Ovary (tissue), 3 donors: ENCODE results near the gene SLC38A11.

Source experiments
- CTCF ChIP-seq, 3 donors: fragments of 450-650 bp in 2 of 3; fragments of 200-600 bp in 1 of 3; IDR thresholded peaks; one replicate each; pipeline versions ENCODE4 v1.5.1 to v1.8.0; 2016 to 2022; ENCODE audit warnings: antibody characterized with exemption in 3 of 3, mild to moderate bottlenecking in 1 of 3
- EP300 ChIP-seq: sonication (generic); formaldehyde crosslinking; IDR thresholded peaks from one replicate; pipeline ENCODE4 v1.6.1; 2017; ENCODE audit warnings: antibody characterized with exemption
- POLR2A ChIP-seq: fragments of 450-650 bp; IDR thresholded peaks from one replicate; pipeline ENCODE4 v1.6.1; 2017; ENCODE audit warnings: antibody characterized with exemption, mild to moderate bottlenecking, moderate library complexity
- donor health status: DM: no; HTN: no; CAD: no.

- TF ChIP-seq CTCF (IDR thresholded peaks at IDR 0.05) (no peak), EP300 (no peak), POLR2A (no peak)
Observed at GRCh38 chr2:164934401-164935117, 20.8 kb downstream of the SLC38A11 start.
